ENCODE results near the gene ARHGAP28. TPM values are rescaled to one million over a fixed set of nuclear protein-coding genes. Genes with fewer than 3 reads are reported as not detected.
"Not testable (repeated sequence)": the region's sequence is repeated elsewhere in the genome, so short reads cannot be mapped to it uniquely, and the experiment has no call there.

ARHGAP28 gene
- total RNA-seq, 1 experiment from 2014 or later: 0.94 TPM

DNA sequence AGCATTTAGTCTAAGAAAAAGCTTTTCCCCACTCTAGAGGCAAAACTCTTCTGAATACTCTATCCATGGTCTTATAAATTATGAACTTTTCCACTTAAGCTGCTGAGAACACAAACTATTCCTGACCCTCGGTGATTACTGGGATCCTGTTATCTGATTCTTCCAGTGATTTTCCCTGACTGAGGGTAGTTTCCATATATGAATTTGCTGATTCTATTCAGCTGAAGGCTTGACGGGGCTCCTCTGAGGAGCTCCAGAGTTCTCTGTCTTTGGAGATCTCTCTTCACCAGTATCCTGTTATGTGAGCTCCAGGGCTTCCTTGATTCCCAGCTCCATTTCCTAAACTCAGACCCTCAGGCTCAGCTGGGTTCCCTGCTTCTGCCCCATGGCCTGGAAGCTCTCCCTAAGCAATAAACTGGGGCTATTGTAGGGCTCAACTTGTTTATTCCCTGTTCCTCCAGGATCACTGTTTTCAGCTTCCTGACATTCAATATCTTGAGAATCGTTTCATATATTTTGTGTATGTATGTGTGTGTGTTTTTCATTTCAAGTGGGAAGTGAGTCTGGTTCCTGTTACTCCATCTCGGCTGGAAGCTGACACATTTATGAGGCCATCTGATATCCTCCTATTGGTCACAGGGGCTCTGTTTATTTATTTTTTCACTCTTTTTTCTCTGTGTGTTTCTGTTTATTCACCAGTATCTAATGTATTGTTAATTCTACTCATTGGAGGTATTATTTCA, 78.2 kb downstream of the ARHGAP28 start:
- no peak for DNase-seq (ENCODE audit: extremely low read depth, low read depth)

DNA sequence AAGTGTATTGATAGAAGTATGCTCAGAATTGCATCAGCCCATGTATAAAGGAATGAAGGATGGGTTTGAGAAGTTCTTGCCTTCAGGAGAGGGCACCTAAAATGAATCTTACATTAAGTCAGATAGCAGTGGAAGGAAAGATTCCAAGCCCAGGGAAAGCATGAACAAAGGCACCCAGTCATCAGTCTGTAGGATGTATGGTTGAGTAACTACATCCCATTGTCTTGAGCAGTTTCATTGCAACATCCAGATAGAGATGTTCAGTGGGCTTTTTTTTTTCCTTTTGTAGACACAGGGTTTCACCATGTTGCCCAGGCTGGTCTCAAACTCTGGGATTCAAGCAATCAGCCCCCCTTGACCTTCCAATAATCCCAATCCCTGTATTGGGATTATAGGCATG, 80.7 kb downstream of the ARHGAP28 start:
- DNase-seq (ENCODE audit: extremely low read depth, low read depth): no peak

DNA sequence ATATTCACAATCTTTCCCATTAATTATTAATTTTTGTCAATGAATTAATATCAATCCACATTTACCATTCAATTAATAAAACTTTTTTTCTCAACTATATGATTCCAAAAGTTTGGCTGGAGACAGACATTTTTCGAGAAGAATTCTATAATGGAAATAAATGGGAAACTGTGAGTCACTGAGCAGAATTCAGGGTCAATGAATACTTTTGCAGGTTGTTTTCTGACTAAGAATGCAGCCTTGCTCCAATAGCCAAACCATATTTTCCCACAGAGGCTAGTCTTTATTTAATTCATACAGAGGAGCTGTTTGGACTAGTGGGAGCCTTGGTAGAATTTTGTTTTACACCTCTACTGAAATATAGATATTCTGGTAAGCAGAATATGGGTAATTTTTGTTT, 82.3 kb downstream of the ARHGAP28 start:
- no peak for DNase-seq (ENCODE audit: extremely low read depth, low read depth)

DNA sequence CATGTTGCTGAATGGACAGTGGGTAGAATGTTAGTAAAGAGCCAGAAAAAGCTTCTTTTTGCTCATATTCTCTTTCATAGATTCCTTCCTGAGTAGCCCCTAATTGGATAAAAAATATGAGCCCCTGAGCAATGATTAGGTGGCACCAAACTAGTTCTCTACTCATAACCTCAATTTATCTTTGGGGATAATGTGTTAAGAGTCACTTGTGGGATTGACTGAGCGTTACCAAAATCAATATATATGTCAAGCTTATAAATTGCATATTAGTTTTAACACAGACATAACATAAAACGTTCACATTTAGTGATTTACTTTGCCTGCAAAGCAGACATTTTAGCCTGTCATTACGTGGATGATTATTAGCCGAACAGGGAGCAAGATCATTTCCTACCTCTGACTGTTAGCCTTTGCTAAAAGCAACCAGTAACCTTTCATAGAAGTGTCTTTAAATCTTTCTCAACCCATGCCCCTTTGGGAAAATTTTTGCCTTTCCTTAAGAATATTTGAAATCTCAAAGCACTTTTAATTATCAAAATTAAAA, 85.4 kb downstream of the ARHGAP28 start:
- no peak for DNase-seq (ENCODE audit: extremely low read depth, low read depth)

DNA sequence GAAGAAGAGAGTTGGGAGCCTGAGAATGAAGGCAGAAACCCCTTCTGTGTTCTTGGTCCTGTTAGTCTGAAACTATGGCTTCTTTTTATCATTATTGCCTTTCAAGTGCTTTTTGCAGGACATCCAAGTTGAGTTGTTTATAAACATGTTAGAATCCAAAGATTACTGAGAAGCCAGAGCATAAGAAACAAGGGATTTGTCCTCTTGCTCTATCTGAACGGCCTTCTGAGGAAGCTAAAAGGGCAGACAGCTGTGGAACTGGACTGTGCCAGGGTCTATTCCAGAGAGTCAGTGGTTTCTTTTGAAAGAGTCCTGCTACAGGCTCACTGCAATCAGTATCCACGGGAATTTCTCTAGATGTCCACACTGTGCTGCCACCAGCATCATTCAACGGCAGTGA, 86.6 kb downstream of the ARHGAP28 start:
- DNase-seq (ENCODE audit: extremely low read depth, low read depth): no peak

DNA sequence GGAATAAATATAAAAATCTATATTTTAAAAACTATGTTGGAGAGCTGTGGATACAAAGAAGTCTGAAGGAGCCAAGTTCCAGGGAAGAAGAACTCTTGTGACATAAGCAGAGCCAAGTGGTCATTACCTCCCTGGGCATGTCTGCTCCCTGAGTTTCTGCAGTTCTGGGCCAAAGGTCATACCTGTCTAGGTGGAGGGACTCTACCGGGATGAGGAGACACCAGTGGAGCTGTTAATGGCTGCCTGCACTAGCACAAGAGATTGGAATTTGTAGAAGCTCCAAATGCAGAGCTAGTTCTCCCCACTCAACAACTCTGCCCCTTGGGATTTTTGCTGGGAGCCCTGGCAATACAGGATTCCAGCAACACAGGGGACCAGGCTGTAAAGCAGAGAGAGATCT, 89.8 kb downstream of the ARHGAP28 start:
- no peak for DNase-seq (ENCODE audit: extremely low read depth, low read depth)

DNA sequence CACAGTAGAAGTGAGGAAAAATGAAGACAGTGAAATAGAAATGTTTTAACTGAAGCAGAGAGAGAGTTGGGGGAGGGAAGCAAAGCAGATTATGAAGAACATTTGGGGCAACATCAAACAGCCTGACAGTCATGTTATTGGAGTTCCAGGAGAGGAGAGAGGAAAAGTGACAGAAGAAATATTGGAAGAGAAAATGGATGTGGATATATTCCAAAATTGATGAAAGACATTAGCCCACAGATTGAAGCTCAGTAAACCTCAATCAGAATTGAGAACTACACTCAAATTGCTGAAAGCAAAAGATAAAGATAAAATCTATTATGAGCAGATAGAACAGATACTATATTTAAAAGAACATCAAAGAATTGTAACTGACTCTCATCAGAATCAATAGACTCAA, 90.8 kb downstream of the ARHGAP28 start:
- no peak for DNase-seq (ENCODE audit: extremely low read depth, low read depth)

DNA sequence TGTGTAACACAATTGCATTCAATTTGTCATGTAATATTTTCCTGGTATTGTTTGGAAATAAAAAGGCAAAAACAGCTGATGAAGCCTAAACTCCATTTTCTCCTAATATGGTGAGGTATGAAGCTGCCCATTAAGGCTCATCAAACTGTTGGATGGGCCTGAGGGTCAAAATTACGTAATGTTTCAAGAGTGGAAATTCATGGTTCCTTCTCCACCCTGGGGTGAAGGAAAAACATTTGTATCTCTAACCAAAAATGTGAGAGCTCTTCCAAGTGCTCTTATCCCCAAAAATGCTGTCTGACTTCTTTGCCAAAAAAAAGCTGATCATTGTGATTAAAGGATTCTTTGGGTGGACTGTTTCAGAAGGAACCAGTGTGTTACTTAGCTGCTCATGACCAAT, 91.8 kb downstream of the ARHGAP28 start:
- DNase-seq (ENCODE audit: extremely low read depth, low read depth): no peak

DNA sequence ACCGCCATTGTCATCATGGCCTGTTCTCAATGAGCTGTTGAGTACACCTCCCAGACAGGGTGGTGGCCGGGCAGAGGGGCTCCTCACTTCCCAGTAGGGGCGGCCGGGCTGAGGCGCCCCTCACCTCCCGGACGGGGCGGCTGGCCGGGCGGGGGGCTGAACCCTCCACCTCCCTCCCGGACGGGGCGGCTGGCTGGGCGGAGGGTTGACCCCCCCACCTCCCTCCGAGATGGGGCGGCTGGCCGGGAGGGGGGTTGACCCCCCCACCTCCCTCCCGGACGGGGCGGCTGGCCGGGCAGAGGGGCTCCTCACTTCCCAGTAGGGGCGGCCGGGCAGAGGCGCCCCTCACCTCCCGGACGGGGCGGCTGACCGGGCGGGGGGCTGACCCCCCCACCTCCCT, 97.6 kb downstream of the ARHGAP28 start:
- not testable (repeated sequence) for DNase-seq (ENCODE audit: extremely low read depth, low read depth)

DNA sequence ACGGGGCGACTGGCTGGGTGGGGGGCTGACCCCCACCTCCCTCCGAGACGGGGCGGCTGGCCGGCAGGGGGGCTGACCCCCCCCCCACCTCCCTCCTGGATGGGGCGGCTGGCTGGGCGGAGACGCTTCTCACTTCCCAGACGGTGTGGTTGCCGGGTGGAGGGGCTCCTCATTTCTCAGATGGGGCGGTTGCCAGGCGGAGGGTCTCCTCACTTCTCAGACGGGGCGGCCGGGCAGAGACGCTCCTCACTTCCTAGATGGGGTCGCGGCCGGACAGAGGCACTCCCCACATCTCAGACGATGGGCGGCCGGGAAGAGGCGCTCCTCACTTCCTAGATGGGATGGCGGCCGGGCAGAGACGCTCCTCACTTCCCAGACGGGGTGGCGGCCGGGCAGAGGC, 98.0 kb downstream of the ARHGAP28 start:
- not testable (repeated sequence) for DNase-seq (ENCODE audit: extremely low read depth, low read depth)

DNA sequence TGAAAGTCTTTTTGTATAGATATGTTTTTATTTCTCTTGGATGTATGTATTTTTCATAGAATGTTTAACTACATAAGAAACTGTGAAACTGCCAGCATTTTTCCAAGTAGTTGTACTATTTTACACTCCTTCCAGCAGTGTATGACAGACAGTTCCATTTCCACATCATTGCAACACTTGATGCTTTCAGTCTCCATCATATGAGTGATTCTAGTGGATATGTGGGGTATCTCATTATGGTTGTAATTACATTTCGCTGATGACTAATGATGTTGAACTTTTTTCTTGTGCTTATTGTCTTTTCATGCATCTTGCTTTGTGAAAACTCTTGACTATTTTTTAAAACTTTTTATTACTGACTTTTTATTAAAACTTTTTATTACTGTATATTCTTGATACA, 101.4 kb downstream of the ARHGAP28 start:
- DNase-seq (ENCODE audit: extremely low read depth, low read depth): no peak

DNA sequence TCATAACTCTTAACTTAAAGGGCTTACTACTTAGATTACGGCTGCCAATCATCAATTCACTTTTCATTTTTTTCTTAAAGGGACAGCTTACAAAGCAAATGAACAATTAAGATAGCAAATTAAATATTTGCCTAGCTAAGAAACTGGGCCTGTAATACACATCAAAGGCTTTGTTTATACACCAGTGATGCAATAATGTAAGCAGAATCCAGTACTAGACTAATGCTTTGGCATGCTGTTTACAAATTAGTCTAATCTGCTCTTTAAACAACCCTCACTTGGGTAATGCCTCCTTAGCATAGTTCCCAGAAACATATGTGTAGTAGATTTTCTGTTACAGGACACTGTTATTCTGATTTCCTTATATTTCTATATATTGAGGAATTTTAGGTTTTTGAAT, 105.8 kb downstream of the ARHGAP28 start:
- DNase-seq (ENCODE audit: extremely low read depth, low read depth): no peak

DNA sequence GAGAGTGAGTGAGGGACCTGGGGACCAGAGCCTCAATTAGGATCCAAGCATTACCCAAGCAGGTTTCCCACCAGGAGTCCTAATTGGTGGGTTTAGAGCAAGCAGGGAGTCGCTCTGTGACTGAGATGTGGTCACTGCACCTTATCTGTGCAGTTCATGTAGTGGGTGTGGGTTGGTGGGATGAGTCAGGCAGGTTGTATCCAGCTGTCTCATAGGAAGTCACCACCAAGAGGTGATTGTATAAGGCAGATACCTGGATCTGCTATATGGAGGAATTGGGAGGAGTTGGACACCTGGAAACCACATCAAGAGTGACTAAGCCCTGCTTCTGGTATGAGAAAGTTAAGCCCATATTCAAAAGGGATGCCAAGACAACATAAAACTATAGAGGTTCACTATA, 106.8 kb downstream of the ARHGAP28 start:
- DNase-seq (ENCODE audit: extremely low read depth, low read depth): no peak

DNA sequence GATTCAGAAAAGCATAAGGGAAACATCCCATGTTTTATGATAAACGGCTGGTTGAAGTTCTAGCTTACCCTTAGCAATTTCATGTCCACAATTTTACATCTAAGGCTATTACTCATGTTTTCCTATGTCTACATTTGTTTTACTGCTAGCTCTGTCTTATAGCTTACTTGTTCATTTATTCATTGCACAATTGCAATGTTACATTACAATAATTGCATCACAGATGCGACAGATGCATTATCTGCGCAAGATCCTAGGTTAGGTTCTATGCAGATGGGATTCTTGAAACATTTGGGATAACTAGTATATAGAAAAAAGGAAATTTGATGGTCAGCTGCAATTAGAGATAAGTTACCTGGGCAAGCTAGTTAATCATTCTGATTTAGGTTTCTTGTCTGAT, 108.4 kb downstream of the ARHGAP28 start:
- no peak for DNase-seq (ENCODE audit: extremely low read depth, low read depth)

DNA sequence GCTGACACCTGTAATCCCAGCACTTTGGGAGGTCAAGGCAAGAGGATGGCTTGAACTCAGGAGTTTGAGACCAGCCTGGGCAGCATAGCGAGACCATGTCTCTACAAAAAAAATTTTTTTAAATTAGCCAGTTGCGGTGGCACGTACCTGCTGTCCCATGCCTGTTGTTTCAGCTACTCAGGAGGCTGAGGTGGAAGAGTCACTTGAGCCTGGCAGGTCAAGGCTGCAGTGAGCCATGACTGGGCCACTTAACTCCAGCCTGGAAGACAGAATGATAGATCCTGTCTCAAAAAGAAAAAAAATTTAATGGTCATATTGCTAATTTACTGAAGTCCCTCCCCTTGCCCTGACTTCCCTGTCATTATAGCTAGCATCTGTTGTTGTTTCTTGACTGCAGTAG, 112.6 kb downstream of the ARHGAP28 start:
- no peak for DNase-seq (ENCODE audit: extremely low read depth, low read depth)

DNA sequence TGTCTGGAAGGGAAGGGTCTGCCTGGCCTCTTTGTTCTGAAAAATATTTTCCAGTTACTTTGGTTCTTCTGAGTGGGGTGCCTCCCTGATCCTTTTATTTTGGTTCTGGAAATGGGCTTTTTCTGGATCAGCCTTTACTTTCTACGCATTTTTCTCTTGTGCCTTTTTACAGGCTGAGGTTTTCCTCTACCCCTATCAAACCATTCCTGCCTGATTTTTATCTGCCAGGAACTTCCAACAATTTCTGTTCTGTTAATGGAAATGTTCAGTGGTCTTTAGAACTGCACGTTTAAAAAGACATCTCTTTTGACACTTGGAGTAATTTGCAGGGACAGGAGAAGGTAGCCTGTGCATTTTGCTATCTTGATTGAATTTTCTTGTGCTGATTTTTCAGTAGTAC, 113.8 kb downstream of the ARHGAP28 start:
- no peak for DNase-seq (ENCODE audit: extremely low read depth, low read depth)

DNA sequence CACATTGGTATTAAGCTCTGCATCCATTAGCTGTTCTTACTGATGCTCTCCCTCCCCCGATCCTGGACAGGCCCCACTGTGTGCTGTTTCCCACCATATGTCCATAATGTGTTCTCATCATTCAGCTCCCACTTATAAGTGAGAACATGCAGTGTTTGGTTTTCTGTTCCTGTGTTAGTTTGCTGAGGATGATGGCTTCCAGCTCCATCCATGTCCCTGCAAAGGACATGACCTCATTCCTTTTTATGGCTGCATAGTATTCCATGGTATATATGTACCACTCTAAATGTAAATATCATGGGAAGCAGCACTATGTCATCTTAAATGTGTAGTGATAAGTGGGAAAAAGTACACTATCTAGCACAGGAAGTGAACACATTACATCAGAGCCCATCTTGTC, 116.0 kb downstream of the ARHGAP28 start:
- not testable (repeated sequence) for DNase-seq (ENCODE audit: extremely low read depth, low read depth)

DNA sequence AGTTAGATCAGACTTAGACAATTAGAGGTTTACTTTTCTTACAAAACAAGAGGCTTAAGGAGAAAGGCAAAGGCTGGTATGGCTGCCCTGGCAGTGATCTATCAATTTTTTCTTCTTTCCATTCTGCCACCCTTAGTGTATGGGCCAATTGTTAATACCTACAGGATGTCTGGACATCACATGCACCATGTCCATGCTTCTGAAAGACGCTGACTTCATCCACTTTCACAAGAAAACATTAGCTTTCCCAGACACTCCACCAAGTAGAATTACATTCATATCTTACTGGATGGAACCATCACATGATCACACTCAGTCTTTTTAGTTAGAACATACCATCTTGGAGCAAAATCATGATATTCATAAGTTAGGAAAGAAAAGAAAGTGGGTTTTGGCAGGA, 120.9 kb downstream of the ARHGAP28 start:
- DNase-seq (ENCODE audit: extremely low read depth, low read depth): no peak

DNA sequence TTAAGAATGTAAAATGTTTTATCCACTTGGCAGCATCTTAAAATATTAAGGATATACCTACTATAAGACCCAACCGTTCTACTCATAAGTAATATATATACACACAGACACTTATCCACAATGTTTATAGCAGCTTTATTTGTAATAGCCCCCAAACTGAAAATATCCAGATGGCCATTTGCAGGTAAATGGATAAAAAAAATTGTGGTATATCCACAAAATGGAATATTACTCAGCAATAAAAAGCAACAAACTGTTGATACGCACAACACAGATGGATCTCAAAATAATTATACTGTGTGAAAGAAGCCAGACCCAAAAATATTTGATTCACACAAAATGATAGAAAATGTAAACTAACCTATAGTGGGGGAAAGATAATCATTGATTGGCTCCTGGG, 122.0 kb downstream of the ARHGAP28 start:
- no peak for DNase-seq (ENCODE audit: extremely low read depth, low read depth)

DNA sequence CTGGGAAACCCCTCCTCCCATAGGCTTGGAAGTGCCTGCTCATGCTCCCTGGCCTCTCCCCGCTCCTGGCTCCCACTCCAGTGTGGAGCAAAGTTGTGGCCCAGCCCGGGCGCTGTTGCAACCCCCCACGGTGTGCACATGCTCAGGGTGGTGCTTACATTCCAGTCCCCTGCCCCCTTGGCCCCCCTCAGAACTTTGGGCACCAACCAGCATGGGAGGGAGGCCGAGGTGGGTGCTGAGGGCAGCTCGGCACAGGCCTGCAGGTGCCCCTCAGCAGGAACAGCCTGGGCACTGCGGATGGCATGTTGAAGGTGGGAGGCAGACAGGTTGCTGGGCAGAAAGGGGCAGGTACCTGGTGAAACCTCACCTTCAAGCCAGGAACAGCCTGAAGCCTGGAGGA, 125.3 kb downstream of the ARHGAP28 start:
- no peak for DNase-seq (ENCODE audit: extremely low read depth, low read depth)

DNA sequence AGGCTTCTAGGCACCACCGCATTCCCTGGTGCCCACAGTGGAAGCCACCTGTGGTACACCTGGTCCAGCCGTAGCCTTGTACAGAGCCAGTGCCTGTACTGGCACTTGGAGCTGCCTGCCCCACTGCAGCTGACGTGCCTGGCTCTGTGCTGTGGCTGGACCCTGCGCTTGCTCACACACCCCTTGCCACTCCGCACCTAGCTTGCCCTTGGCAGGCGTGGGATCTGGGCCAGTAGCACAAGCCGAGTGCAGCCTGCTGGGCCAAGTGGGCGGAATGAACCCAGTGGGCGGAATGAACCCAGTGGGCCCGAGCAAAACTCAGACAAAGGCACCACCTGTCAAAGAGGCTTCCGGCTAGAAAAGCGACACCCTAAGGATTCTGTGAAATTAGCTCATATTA, 126.3 kb downstream of the ARHGAP28 start:
- no peak for DNase-seq (ENCODE audit: extremely low read depth, low read depth)

DNA sequence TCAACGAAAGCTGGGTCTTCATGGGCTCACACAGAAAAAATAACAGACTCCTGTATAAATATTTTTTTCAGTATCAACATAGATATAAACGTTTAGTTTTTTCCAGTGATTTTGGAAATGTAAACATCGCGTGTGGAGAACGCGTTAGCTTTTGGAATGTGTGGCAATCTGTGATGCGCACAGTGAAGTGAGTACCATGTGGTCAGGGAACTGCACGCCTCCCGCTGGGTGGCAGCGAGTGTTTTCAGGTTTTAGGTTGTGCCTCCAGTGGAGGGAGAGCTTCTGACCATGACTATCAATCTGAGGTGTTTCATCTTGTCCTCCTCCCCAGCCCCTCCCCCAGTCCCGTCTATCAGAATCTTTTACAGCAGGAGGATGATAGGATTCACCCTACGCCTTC, 127.8 kb downstream of the ARHGAP28 start:
- DNase-seq (ENCODE audit: extremely low read depth, low read depth): no peak

Data from NCI-H460 (cell line).